K562 (cell line): Measurements from ENCODE around the gene MAB21L3. TPM values are rescaled to one million over a fixed set of nuclear protein-coding genes. Genes with fewer than 3 reads are reported as not detected.

Source experiments
- ARID2 ChIP-seq: fragments of 450-650 bp; IDR thresholded peaks from 2 replicates; pipeline ENCODE4 v1.6.1; 2017; ENCODE audit warnings: antibody characterized with exemption, mild to moderate bottlenecking
- CHD4 ChIP-seq: fragments of 200-600 bp; sonication (generic); IDR thresholded peaks from 3 replicates; pipeline ENCODE4 v1.6.1; 2012; ENCODE audit warnings: low read depth, mild to moderate bottlenecking, mixed read lengths, low read length, inconsistent platforms; ENCODE audit not compliant: insufficient read depth, insufficient replicate concordance, poor library complexity, severe bottlenecking
- CREBBP ChIP-seq: IDR thresholded peaks from one replicate; pipeline ENCODE4 v1.6.1; 2012; ENCODE audit warnings: low read depth, mild to moderate bottlenecking, control low read depth, inconsistent platforms, low read length
- CSDE1 ChIP-seq, 2 experiments: fragments of 450-650 bp; IDR thresholded peaks; 2 replicates each; pipeline ENCODE4 v1.6.1; 2016; ENCODE audit warnings: mild to moderate bottlenecking in 1 of 2
- ESRRB ChIP-seq: fragments of 250-450 bp; sonication (Bioruptor Pico); IDR thresholded peaks from 2 replicates; pipeline ENCODE4 v1.5.0; 2020; ENCODE audit warnings: mild to moderate bottlenecking, moderate library complexity, borderline replicate concordance
- FOXK2 ChIP-seq, 2 experiments: fragments of 450-650 bp; IDR thresholded peaks in 1 of 2; conservative IDR thresholded peaks in 1 of 2; 2 replicates each; pipeline ENCODE4 v1.6.1; 2016; ENCODE audit warnings: low read depth in 2 of 2, mild to moderate bottlenecking in 1 of 2
- MCM2 ChIP-seq: fragments of 450-650 bp; IDR thresholded peaks from 2 replicates; pipeline ENCODE4 v1.6.1; 2017; ENCODE audit warnings: low read depth, mild to moderate bottlenecking
- SMC3 ChIP-seq: conservative IDR thresholded peaks from 2 replicates; pipeline ENCODE4 v1.6.1; 2011; ENCODE audit warnings: low read depth, low read length, improper control_type of control experiment; ENCODE audit not compliant: insufficient read depth
- TBP ChIP-seq: optimal IDR thresholded peaks from 2 replicates; pipeline ENCODE3; 2011; ENCODE audit warnings: low read depth, low read length, improper control_type of control experiment
- polyA plus RNA-seq, 8 experiments: library from polyadenylated mRNA; depleted of rRNA in 4 of 8; stranded (reverse) in 5 of 8; unstranded in 3 of 8; fragments of >200 nt; fragmentation: Nextera tagmentation in 2 of 8; fragmentation: Illumina TruSeq in 1 of 8; extraction: Ambion mirVana in 2 of 8; extraction: Trizol in 1 of 8; gene quantifications; 2 replicates each; pipeline versions ENCODE4 v1.2.1 to v1.2.3, GENCODE V29; 2011 to 2014; ENCODE audit warnings: inconsistent platforms in 1 of 8, missing spikeins in 1 of 8
- total RNA-seq, 7 experiments: library from RNA; depleted of rRNA in 6 of 7; stranded (reverse); fragments of >200 nt in 6 of 7; fragmentation: Illumina TruSeq in 2 of 7; extraction: Trizol in 2 of 7; gene quantifications; 2 replicates each; pipeline versions ENCODE4 v1.2.1 to v1.2.3, GENCODE V29; 2011 to 2021; ENCODE audit warnings: low replicate concordance in 1 of 7
- TF ChIP-seq, protein P1 (sequence below): sonication (generic); formaldehyde crosslinking; IDR thresholded peaks from 2 replicates; pipeline ENCODE4 v1.8.0; 2023; ENCODE audit warnings: mild to moderate bottlenecking, missing genetic modification reagents
- TF ChIP-seq, protein P2 (sequence below): fragments of 250-450 bp; sonication (Bioruptor Pico); IDR thresholded peaks from 2 replicates; pipeline ENCODE4 v1.5.0; 2021
- TF ChIP-seq, protein P3 (sequence below), 2 experiments: fragments of 450-650 bp; formaldehyde crosslinking in 1 of 2; IDR thresholded peaks; 2 replicates each; pipeline versions ENCODE4 v1.4.0 to v1.6.1; 2014 to 2020; ENCODE audit warnings: mild to moderate bottlenecking in 2 of 2, borderline replicate concordance in 1 of 2, low read depth in 1 of 2
- TF ChIP-seq, protein P4 (sequence below): fragments of 250-450 bp; sonication (Bioruptor Pico); IDR thresholded peaks from 2 replicates; pipeline ENCODE4 v1.8.0; 2022; ENCODE audit warnings: inconsistent platforms

Gene MAB21L3
- total and polyA plus RNA-seq, 9 of the 15 experiments (the other 6 are each of a cell fraction or from before 2014, with no cell fraction given), result not detected

DNA sequence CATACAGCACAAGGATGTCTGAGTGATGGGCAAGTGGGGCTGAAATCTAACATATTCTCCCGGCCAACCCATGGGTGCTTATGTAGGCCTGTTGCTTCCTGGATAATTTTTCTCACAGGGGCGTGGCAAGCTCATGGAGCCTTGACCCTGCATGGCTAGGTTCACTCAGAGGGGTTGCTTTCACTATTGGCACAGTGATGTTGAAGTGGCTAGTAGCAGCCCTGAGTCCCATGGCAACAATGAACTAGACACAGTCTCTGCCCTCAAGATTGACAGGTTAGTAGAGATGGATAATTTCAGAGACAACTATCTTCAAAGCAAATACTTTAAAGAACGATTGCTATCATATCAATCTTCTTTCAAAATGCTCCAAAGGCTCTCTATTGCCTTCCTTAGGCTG, 6.5 kb upstream of the MAB21L3 start (continued):
- TF ChIP-seq ESRRB (CRISPR knock-in tag), result no peak
- TF ChIP-seq, protein P1, sequence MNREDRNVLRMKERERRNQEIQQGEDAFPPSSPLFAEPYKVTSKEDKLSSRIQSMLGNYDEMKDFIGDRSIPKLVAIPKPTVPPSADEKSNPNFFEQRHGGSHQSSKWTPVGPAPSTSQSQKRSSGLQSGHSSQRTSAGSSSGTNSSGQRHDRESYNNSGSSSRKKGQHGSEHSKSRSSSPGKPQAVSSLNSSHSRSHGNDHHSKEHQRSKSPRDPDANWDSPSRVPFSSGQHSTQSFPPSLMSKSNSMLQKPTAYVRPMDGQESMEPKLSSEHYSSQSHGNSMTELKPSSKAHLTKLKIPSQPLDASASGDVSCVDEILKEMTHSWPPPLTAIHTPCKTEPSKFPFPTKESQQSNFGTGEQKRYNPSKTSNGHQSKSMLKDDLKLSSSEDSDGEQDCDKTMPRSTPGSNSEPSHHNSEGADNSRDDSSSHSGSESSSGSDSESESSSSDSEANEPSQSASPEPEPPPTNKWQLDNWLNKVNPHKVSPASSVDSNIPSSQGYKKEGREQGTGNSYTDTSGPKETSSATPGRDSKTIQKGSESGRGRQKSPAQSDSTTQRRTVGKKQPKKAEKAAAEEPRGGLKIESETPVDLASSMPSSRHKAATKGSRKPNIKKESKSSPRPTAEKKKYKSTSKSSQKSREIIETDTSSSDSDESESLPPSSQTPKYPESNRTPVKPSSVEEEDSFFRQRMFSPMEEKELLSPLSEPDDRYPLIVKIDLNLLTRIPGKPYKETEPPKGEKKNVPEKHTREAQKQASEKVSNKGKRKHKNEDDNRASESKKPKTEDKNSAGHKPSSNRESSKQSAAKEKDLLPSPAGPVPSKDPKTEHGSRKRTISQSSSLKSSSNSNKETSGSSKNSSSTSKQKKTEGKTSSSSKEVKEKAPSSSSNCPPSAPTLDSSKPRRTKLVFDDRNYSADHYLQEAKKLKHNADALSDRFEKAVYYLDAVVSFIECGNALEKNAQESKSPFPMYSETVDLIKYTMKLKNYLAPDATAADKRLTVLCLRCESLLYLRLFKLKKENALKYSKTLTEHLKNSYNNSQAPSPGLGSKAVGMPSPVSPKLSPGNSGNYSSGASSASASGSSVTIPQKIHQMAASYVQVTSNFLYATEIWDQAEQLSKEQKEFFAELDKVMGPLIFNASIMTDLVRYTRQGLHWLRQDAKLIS (CRISPR knock-in tag), result no peak
- TF ChIP-seq, protein P2, sequence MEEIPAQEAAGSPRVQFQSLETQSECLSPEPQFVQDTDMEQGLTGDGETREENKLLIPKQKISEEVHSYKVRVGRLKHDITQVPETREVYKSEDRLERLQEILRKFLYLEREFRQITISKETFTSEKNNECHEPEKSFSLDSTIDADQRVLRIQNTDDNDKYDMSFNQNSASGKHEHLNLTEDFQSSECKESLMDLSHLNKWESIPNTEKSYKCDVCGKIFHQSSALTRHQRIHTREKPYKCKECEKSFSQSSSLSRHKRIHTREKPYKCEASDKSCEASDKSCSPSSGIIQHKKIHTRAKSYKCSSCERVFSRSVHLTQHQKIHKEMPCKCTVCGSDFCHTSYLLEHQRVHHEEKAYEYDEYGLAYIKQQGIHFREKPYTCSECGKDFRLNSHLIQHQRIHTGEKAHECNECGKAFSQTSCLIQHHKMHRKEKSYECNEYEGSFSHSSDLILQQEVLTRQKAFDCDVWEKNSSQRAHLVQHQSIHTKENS (CRISPR knock-in tag), result no peak
- TF ChIP-seq, protein P3, sequence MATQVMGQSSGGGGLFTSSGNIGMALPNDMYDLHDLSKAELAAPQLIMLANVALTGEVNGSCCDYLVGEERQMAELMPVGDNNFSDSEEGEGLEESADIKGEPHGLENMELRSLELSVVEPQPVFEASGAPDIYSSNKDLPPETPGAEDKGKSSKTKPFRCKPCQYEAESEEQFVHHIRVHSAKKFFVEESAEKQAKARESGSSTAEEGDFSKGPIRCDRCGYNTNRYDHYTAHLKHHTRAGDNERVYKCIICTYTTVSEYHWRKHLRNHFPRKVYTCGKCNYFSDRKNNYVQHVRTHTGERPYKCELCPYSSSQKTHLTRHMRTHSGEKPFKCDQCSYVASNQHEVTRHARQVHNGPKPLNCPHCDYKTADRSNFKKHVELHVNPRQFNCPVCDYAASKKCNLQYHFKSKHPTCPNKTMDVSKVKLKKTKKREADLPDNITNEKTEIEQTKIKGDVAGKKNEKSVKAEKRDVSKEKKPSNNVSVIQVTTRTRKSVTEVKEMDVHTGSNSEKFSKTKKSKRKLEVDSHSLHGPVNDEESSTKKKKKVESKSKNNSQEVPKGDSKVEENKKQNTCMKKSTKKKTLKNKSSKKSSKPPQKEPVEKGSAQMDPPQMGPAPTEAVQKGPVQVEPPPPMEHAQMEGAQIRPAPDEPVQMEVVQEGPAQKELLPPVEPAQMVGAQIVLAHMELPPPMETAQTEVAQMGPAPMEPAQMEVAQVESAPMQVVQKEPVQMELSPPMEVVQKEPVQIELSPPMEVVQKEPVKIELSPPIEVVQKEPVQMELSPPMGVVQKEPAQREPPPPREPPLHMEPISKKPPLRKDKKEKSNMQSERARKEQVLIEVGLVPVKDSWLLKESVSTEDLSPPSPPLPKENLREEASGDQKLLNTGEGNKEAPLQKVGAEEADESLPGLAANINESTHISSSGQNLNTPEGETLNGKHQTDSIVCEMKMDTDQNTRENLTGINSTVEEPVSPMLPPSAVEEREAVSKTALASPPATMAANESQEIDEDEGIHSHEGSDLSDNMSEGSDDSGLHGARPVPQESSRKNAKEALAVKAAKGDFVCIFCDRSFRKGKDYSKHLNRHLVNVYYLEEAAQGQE (IDR thresholded peaks at IDR 0.05; ENCODE audit: borderline replicate concordance), result no peak
- TF ChIP-seq, protein P3 (CRISPR knock-in tag; IDR thresholded peaks at IDR 0.05; ENCODE audit: low read depth), result no peak
- TF ChIP-seq CSDE1 (IDR thresholded peaks at IDR 0.05), result no peak
- TF ChIP-seq FOXK2 (conservative IDR thresholded peaks at IDR 0.05 in 1 of 2, IDR thresholded peaks at IDR 0.05 in 1 of 2; ENCODE audit: low read depth in 2 of 2), result no peak
- no peak for TF ChIP-seq ARID2
- no peak for TF ChIP-seq CHD4
- TF ChIP-seq SMC3, result no peak
- TF ChIP-seq TBP, result no peak
- TF ChIP-seq CREBBP, result no peak
- TF ChIP-seq, protein P4, sequence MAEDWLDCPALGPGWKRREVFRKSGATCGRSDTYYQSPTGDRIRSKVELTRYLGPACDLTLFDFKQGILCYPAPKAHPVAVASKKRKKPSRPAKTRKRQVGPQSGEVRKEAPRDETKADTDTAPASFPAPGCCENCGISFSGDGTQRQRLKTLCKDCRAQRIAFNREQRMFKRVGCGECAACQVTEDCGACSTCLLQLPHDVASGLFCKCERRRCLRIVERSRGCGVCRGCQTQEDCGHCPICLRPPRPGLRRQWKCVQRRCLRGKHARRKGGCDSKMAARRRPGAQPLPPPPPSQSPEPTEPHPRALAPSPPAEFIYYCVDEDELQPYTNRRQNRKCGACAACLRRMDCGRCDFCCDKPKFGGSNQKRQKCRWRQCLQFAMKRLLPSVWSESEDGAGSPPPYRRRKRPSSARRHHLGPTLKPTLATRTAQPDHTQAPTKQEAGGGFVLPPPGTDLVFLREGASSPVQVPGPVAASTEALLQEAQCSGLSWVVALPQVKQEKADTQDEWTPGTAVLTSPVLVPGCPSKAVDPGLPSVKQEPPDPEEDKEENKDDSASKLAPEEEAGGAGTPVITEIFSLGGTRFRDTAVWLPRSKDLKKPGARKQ (CRISPR knock-in tag), result no peak
- no peak for TF ChIP-seq MCM2
